ENCODE data around the gene GRIA3. TPM values are rescaled to one million over a fixed set of nuclear protein-coding genes. Genes with fewer than 3 reads are reported as not detected.
A peak's percentile ranks its signal among the peaks of the same experiment; 100 is the strongest.

The GRIA3 gene
- total and polyA plus RNA-seq, 10 of the 15 experiments (the other 5 are each of a cell fraction or from before 2014, with no cell fraction given) = 0.45 to 4.3 (median 2.2) TPM

- ATAC-seq = peak; percentile 95
- ChIA-PET POLR2A (interaction anchor here (0.6 to 6.7 kb wide), 9 partner anchors 11 to 622 kb away, joined by 3 to 82 read pairs (median 9); no protein-coding TSS in a partner anchor), CTCF (interaction anchor here (0.7 to 6.3 kb wide), 18 partner anchors 8 to 373 kb away, joined by 3 to 59 read pairs (median 4); no protein-coding TSS in a partner anchor), SMC1A (ENCODE audit: uncharacterized antibody, unreplicated experiment) (interaction anchor here (0.8 to 7.6 kb wide), 25 partner anchors 8 to 283 kb away, joined by 3 to 208 read pairs (median 4); no protein-coding TSS in a partner anchor), RAD21 (ENCODE audit: unreplicated experiment) (interaction anchor here (0.7 to 7.2 kb wide), 23 partner anchors 8 to 90 kb away, joined by 3 to 145 read pairs (median 6); no protein-coding TSS in a partner anchor)
- no peak overlapping the region; the same call in 1 of the 2 replicates for H3K27ac ChIP-seq (ENCODE audit: control insufficient read depth, insufficient read depth)
- no peaks in the 10 kb centered on the region for H3K9me3 ChIP-seq (replicated peaks; ENCODE audit: control insufficient read depth, insufficient read depth, low read length)
- no peaks in the 10 kb centered on the region for H3K4me1 ChIP-seq (ENCODE audit: control insufficient read depth, insufficient read depth, low read length)
- peak; percentile 41 for FAIRE-seq
- H3K36me3 ChIP-seq (ENCODE audit: control insufficient read depth in 2 of 2, insufficient read depth in 2 of 2, low read length in 1 of 2) = no peaks in the 10 kb centered on the region
- H2AFZ ChIP-seq (ENCODE audit: control insufficient read depth, low read depth, low read length) = no peak overlapping the region
- in situ Hi-C loops (cut with MboI) = no loop called here
- H3K27me3 ChIP-seq (replicated peaks in 1 of 2; ENCODE audit: control insufficient read depth in 2 of 2, insufficient read depth in 2 of 2, low read length in 1 of 2) = no peaks in the 10 kb centered on the region
- H3K4me3 ChIP-seq = no peak overlapping the region
- BruUV-seq (replicated peaks) = no TSS peak
- no peaks in the 10 kb centered on the region for H3K79me2 ChIP-seq (ENCODE audit: control insufficient read depth, insufficient read depth, low read length)
- peak; percentile 41 for DNase-seq (ENCODE audit: low read depth, low spot score)
- H4K20me1 ChIP-seq (ENCODE audit: control insufficient read depth, insufficient read depth) = no peaks in the 10 kb centered on the region
- intact Hi-C loops (cut with micrococcal nuclease; ENCODE audit: unreplicated experiment) = loop anchor here (1.0 kb wide), 1 partner anchor 51 kb away; no protein-coding TSS in a partner anchor
- H3K9ac ChIP-seq (ENCODE audit: control insufficient read depth, insufficient read depth, low read length) = no peak overlapping the region
- H3K4me2 ChIP-seq (ENCODE audit: control insufficient read depth, insufficient read depth) = no peak overlapping the region
- TF ChIP-seq EP300 (IDR thresholded peaks at IDR 0.05; ENCODE audit: borderline replicate concordance in 1 of 2, control insufficient read depth in 1 of 2, low read depth in 2 of 2, low read length in 2 of 2) (peak in 1 of 2 experiments; percentile 61; a peak in 1 of 4 replicates), ZNF217 (IDR thresholded peaks at IDR 0.05) (peak; percentile 82; the same call in 1 of the 2 replicates), CBX5 (IDR thresholded peaks at IDR 0.05; ENCODE audit: low read depth) (0 out of 2 replicates have a peak, but pooled peaks have one; percentile 65), PKNOX1 (IDR thresholded peaks at IDR 0.05) (peak; percentile 47), IKZF2 (IDR thresholded peaks at IDR 0.05) (peak; percentile 90 to 92), GATAD2B (conservative IDR thresholded peaks at IDR 0.05; ENCODE audit: low read depth) (peak; percentile 68), FOXK2 (IDR thresholded peaks at IDR 0.05) (no peak), ZNF384 (IDR thresholded peaks at IDR 0.05; ENCODE audit: borderline replicate concordance, low read depth, low read length) (no peak), BACH1 (IDR thresholded peaks at IDR 0.05; ENCODE audit: borderline replicate concordance) (peak; percentile 41; the same call in 1 of the 2 replicates), JUNB (IDR thresholded peaks at IDR 0.05) (peak; percentile 36; the same call in 1 of the 2 replicates), DPF2 (IDR thresholded peaks at IDR 0.05) (peak; percentile 90), IKZF1 (conservative IDR thresholded peaks at IDR 0.05) (peak; percentile 86), TAF1 (IDR thresholded peaks at IDR 0.05; ENCODE audit: borderline replicate concordance, low read depth, low read length) (no peak), NBN (IDR thresholded peaks at IDR 0.05) (peak; percentile 66), MLLT1 (IDR thresholded peaks at IDR 0.05) (0 out of 2 replicates have a peak, but pooled peaks have one; percentile 12), ELK1 (IDR thresholded peaks at IDR 0.05; ENCODE audit: low read depth, low read length) (no peak), HDGF (IDR thresholded peaks at IDR 0.05) (no peak), MTA3 (IDR thresholded peaks at IDR 0.05; ENCODE audit: borderline replicate concordance, low read length) (0 out of 2 replicates have a peak, but pooled peaks have one; percentile 34), E2F8 (IDR thresholded peaks at IDR 0.05; ENCODE audit: low read depth, partially characterized antibody) (peak; percentile 11), BCL11A (IDR thresholded peaks at IDR 0.05; ENCODE audit: low read depth, low read length) (peak; percentile 53; the same call in 1 of the 2 replicates)
These were observed 173.9 kb downstream of the GRIA3 start for GRCh38 chrX:123357941-123358340.
